PFSK-1 (cell line): Measurements from ENCODE around the gene GAGE12H. TPM values are rescaled to one million over a fixed set of nuclear protein-coding genes. Genes with fewer than 3 reads are reported as not detected.
"Not testable (repeated sequence)": the region's sequence is repeated elsewhere in the genome, so short reads cannot be mapped to it uniquely, and the experiment has no call there.

Experiments used
- FOXP2 ChIP-seq: optimal IDR thresholded peaks from 2 replicates; pipeline ENCODE3; 2011; ENCODE audit warnings: borderline replicate concordance, control low read depth, inconsistent platforms; ENCODE audit not compliant: insufficient read depth; ENCODE audit errors: extremely low read length, extremely low read depth
- POLR2AphosphoS5 ChIP-seq: IDR thresholded peaks from 2 replicates; pipeline ENCODE4 v1.6.1; 2012; ENCODE audit warnings: low read depth, mild to moderate bottlenecking, control low read depth, low read length, moderate library complexity
- REST ChIP-seq, 2 experiments: IDR thresholded peaks; 2 replicates each; pipeline versions ENCODE4 v1.6.1 to v1.8.0; 2011 to 2012; ENCODE audit warnings: low read depth in 2 of 2, low read length in 2 of 2, control low read depth in 1 of 2, inconsistent platforms in 1 of 2, mild to moderate bottlenecking in 1 of 2, moderate library complexity in 1 of 2; ENCODE audit not compliant: insufficient read depth in 1 of 2
- SIN3A ChIP-seq: IDR thresholded peaks from 2 replicates; pipeline ENCODE4 v1.6.1; 2012; ENCODE audit warnings: mild to moderate bottlenecking, low read length, moderate library complexity, borderline replicate concordance; ENCODE audit not compliant: insufficient read depth
- TAF1 ChIP-seq: IDR thresholded peaks from 2 replicates; pipeline ENCODE4 v1.6.1; 2012; ENCODE audit warnings: low read length, control low read depth, borderline replicate concordance; ENCODE audit not compliant: insufficient read depth
- polyA plus RNA-seq: library from polyadenylated mRNA; unstranded; fragments of >200 nt; gene quantifications from one replicate; pipeline ENCODE4 v1.2.1, GENCODE V29; 2012; ENCODE audit warnings: low read depth, missing spikeins; ENCODE audit not compliant: insufficient read length

The GAGE12H gene
- not detected for polyA plus RNA-seq

- not testable (repeated sequence) for TF ChIP-seq REST (IDR thresholded peaks at IDR 0.05; ENCODE audit: insufficient read depth in 1 of 2, low read depth in 2 of 2, low read length in 2 of 2); SIN3A; TAF1
These were observed at the start of gene GAGE12H for GRCh38 chrX:49579649-49580048. Gene GAGE12H (plus strand): TSS chrX:49579949. CDS start chrX:49581104, 1,155 bp downstream.

GRCh38 chrX:49531877-49532276 is 47.9 kb upstream of the GAGE12H start, which contains the start of gene GAGE12C:
Gene GAGE12C (plus strand): TSS chrX:49532177. CDS start chrX:49533332, 1,155 bp downstream.
- not testable (repeated sequence) for TF ChIP-seq SIN3A; REST (IDR thresholded peaks at IDR 0.05; ENCODE audit: insufficient read depth in 1 of 2, low read depth in 2 of 2, low read length in 2 of 2); POLR2AphosphoS5

- TF ChIP-seq TAF1; SIN3A; REST (IDR thresholded peaks at IDR 0.05; ENCODE audit: insufficient read depth in 1 of 2, low read depth in 2 of 2, low read length in 2 of 2): not testable (repeated sequence)
These were observed 38.3 kb upstream of the GAGE12H start, which contains the start of gene GAGE12D for GRCh38 chrX:49541433-49541832. Gene GAGE12D (plus strand): TSS chrX:49541733. CDS start chrX:49542888, 1,155 bp downstream.

DNA sequence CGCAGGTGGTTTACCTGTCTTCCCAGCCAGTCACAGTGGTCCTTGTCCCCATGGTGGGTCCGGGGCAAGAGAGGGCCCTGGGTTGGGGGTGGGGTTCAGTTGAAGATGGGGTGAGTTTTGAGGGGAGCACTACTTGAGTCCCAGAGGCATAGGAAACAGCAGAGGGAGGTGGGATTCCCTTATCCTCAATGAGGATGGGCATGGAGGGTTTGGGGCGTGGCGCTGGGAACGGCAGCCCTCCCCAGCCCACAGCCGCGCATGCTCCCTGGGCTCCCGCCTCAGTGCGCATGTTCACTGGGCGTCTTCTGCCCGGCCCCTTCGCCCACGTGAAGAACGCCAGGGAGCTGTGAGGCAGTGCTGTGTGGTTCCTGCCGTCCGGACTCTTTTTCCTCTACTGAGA is 28.8 kb upstream of the GAGE12H start, which contains the start of gene GAGE12E:
TSS of gene GAGE12E (plus strand) at position 301 of the 400 bp plus-strand sequence. CDS start 1,155 bp downstream, outside the sequence.
- TF ChIP-seq REST (IDR thresholded peaks at IDR 0.05; ENCODE audit: insufficient read depth in 1 of 2, low read depth in 2 of 2, low read length in 2 of 2); TAF1; POLR2AphosphoS5: not testable (repeated sequence)

- not testable (repeated sequence) for TF ChIP-seq TAF1, POLR2AphosphoS5, FOXP2
These were observed 19.2 kb upstream of the GAGE12H start, which contains the start of gene GAGE12F for GRCh38 chrX:49560542-49560941. Gene GAGE12F (plus strand): TSS chrX:49560842. CDS start chrX:49561997, 1,155 bp downstream.

GRCh38 chrX:49570100-49570499 is 9.6 kb upstream of the GAGE12H start, which contains the start of gene GAGE12G:
Gene GAGE12G (plus strand): TSS chrX:49570400. CDS start chrX:49571555, 1,155 bp downstream.
- not testable (repeated sequence) for TF ChIP-seq FOXP2, SIN3A, TAF1
